ENCODE results near the gene XPNPEP2.

Gene XPNPEP2

GRCh38 chrX:129693354-129693753 is 45.4 kb upstream of the XPNPEP2 start:
- Histone ChIP-seq H3K27me3 (ENCODE audit: control insufficient read depth, low read length) (no peaks in the 10 kb centered on the region), H3K4me3 (ENCODE audit: low read length) (no peak overlapping the region), H3K9me2 (replicated peaks; ENCODE audit: control insufficient read depth, low read length) (no peaks in the 10 kb centered on the region), H3K27ac (ENCODE audit: low read depth, low read length) (no peak overlapping the region), H3F3A (ENCODE audit: control insufficient read depth, insufficient read depth) (no peaks in the 10 kb centered on the region), H3K79me2 (ENCODE audit: control insufficient read depth, low read length) (no peaks in the 10 kb centered on the region), H3K4me1 (ENCODE audit: control insufficient read depth, low read length) (no peaks in the 10 kb centered on the region), H3K9me3 (ENCODE audit: control insufficient read depth, insufficient read depth, low read length) (no peaks in the 10 kb centered on the region), H3K4me2 (ENCODE audit: low read length) (no peak overlapping the region), H4K20me1 (ENCODE audit: control insufficient read depth, insufficient read depth, low read depth, low read length) (no peaks in the 10 kb centered on the region), H3K36me3 (ENCODE audit: control insufficient read depth, low read length) (no peaks in the 10 kb centered on the region)
- TF ChIP-seq, protein P1, sequence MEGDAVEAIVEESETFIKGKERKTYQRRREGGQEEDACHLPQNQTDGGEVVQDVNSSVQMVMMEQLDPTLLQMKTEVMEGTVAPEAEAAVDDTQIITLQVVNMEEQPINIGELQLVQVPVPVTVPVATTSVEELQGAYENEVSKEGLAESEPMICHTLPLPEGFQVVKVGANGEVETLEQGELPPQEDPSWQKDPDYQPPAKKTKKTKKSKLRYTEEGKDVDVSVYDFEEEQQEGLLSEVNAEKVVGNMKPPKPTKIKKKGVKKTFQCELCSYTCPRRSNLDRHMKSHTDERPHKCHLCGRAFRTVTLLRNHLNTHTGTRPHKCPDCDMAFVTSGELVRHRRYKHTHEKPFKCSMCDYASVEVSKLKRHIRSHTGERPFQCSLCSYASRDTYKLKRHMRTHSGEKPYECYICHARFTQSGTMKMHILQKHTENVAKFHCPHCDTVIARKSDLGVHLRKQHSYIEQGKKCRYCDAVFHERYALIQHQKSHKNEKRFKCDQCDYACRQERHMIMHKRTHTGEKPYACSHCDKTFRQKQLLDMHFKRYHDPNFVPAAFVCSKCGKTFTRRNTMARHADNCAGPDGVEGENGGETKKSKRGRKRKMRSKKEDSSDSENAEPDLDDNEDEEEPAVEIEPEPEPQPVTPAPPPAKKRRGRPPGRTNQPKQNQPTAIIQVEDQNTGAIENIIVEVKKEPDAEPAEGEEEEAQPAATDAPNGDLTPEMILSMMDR (IDR thresholded peaks at IDR 0.05; ENCODE audit: low read depth, low read length, poor library complexity, severe bottlenecking), result no peak
- TF ChIP-seq EZH2phosphoT487 (IDR thresholded peaks at IDR 0.05; ENCODE audit: borderline replicate concordance, low read length), result no peak

DNA sequence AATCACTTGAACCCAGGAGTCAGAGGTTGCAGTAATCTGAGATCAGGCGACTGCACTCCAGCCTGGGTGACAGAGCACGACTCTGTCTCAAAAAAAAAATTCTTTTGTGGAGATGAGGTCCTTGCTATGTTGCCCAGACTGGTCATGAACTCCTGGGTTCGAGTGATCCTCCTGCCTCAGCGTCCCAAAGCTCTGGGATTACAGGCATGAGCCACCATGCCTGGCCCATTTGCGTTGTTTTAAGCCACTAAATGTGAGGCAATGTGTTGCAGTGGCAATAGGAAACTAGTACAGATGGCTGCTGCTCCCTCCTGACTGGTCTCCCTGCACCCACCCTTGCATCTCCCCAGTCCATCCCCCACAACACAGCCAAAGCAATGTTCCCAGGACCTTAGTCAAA is 44.0 kb upstream of the XPNPEP2 start:
- Histone ChIP-seq H3K27me3 (ENCODE audit: control insufficient read depth, low read length) (no peaks in the 10 kb centered on the region), H3K27ac (ENCODE audit: low read depth, low read length) (no peak overlapping the region), H4K20me1 (ENCODE audit: control insufficient read depth, insufficient read depth, low read depth, low read length) (no peaks in the 10 kb centered on the region), H3K9me3 (ENCODE audit: control insufficient read depth, insufficient read depth, low read length) (no peaks in the 10 kb centered on the region), H3K4me1 (ENCODE audit: control insufficient read depth, low read length) (no peaks in the 10 kb centered on the region), H3K9me2 (replicated peaks; ENCODE audit: control insufficient read depth, low read length) (no peaks in the 10 kb centered on the region), H3K4me3 (ENCODE audit: low read length) (no peak overlapping the region), H3F3A (ENCODE audit: control insufficient read depth, insufficient read depth) (no peaks in the 10 kb centered on the region), H3K79me2 (ENCODE audit: control insufficient read depth, low read length) (no peaks in the 10 kb centered on the region), H3K4me2 (ENCODE audit: low read length) (no peak overlapping the region), H3K36me3 (ENCODE audit: control insufficient read depth, low read length) (no peaks in the 10 kb centered on the region)
- TF ChIP-seq EZH2phosphoT487 (IDR thresholded peaks at IDR 0.05; ENCODE audit: borderline replicate concordance, low read length), result no peak
- TF ChIP-seq, protein P1 (IDR thresholded peaks at IDR 0.05; ENCODE audit: low read depth, low read length, poor library complexity, severe bottlenecking), result no peak

- Histone ChIP-seq H3K4me1 (ENCODE audit: control insufficient read depth, low read length) (no peaks in the 10 kb centered on the region), H3K4me2 (ENCODE audit: low read length) (no peak overlapping the region), H3F3A (ENCODE audit: control insufficient read depth, insufficient read depth) (no peaks in the 10 kb centered on the region), H3K79me2 (ENCODE audit: control insufficient read depth, low read length) (no peaks in the 10 kb centered on the region), H3K36me3 (ENCODE audit: control insufficient read depth, low read length) (no peaks in the 10 kb centered on the region), H3K27me3 (ENCODE audit: control insufficient read depth, low read length) (no peaks in the 10 kb centered on the region), H3K27ac (ENCODE audit: low read depth, low read length) (no peak overlapping the region), H4K20me1 (ENCODE audit: control insufficient read depth, insufficient read depth, low read depth, low read length) (no peaks in the 10 kb centered on the region), H3K9me2 (replicated peaks; ENCODE audit: control insufficient read depth, low read length) (no peaks in the 10 kb centered on the region), H3K4me3 (ENCODE audit: low read length) (no peak overlapping the region), H3K9me3 (ENCODE audit: control insufficient read depth, insufficient read depth, low read length) (no peaks in the 10 kb centered on the region)
- no peak for TF ChIP-seq EZH2phosphoT487 (IDR thresholded peaks at IDR 0.05; ENCODE audit: borderline replicate concordance, low read length)
- TF ChIP-seq, protein P1 (IDR thresholded peaks at IDR 0.05; ENCODE audit: low read depth, low read length, poor library complexity, severe bottlenecking), result no peak
Observed at GRCh38 chrX:129695535-129695934, 43.2 kb upstream of the XPNPEP2 start.

GRCh38 chrX:129695937-129696336 is 42.8 kb upstream of the XPNPEP2 start:
- no peak for TF ChIP-seq EZH2phosphoT487 (IDR thresholded peaks at IDR 0.05; ENCODE audit: borderline replicate concordance, low read length)
- TF ChIP-seq, protein P1 (IDR thresholded peaks at IDR 0.05; ENCODE audit: low read depth, low read length, poor library complexity, severe bottlenecking), result no peak
- no peaks in the 10 kb centered on the region for H3K79me2 ChIP-seq (ENCODE audit: control insufficient read depth, low read length)
- H3K4me2 ChIP-seq (ENCODE audit: low read length), result no peak overlapping the region
- H3F3A ChIP-seq (ENCODE audit: control insufficient read depth, insufficient read depth), result no peaks in the 10 kb centered on the region
- no peaks in the 10 kb centered on the region for H3K9me2 ChIP-seq (replicated peaks; ENCODE audit: control insufficient read depth, low read length)
- no peaks in the 10 kb centered on the region for H3K36me3 ChIP-seq (ENCODE audit: control insufficient read depth, low read length)
- no peaks in the 10 kb centered on the region for H3K4me1 ChIP-seq (ENCODE audit: control insufficient read depth, low read length)
- H3K27me3 ChIP-seq (ENCODE audit: control insufficient read depth, low read length), result no peaks in the 10 kb centered on the region
- no peaks in the 10 kb centered on the region for H3K9me3 ChIP-seq (ENCODE audit: control insufficient read depth, insufficient read depth, low read length)
- H4K20me1 ChIP-seq (ENCODE audit: control insufficient read depth, insufficient read depth, low read depth, low read length), result no peaks in the 10 kb centered on the region
- H3K4me3 ChIP-seq (ENCODE audit: low read length), result no peak overlapping the region
- H3K27ac ChIP-seq (ENCODE audit: low read depth, low read length), result no peak overlapping the region
